Measurements from ENCODE around the gene DSE.

DSE gene

DNA sequence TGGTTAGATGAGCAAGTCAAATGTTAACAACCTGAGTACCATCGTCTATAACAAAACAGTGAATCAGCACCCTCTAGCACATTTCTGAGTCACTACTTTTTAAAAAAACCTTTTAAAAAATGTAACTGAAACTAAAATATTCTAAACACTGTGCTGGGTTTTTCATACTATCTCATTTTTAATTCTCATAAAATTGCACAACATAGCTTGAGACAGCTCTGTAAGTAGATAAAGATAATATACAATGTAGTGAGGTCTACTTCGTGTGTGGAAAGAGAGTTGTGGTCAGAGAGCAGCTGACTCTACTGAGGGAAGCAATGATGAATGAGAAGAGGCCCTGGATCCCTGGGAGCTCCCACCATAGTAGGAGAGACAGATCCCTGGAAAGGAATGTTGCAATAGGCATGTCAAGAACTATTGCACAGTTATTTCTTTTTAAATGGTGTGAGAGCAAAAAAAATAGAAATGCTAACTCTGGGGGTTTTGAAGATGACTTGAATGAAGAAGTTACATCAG, 76.8 kb downstream of the DSE start:
- DNase-seq (ENCODE audit: low spot score): no peak

DNA sequence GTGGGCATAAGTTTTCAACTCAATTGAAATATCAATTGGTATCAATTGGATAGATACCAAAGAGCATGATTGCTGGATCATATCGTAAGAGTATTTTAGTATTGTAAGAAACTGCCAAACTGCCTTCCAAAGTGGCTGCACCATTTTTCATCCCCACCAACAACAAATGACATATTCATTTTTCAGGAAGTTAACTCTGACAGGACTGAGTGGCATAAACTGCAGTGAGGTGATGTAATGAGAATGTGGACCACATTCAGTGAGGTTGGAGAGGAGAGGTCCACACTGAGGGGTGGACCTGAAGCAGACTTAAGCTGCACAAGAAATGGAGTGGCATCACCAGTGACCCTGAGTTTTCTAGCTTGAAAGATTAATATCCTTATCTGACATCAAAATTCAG, 78.8 kb downstream of the DSE start:
- DNase-seq (ENCODE audit: low spot score): no peak

DNA sequence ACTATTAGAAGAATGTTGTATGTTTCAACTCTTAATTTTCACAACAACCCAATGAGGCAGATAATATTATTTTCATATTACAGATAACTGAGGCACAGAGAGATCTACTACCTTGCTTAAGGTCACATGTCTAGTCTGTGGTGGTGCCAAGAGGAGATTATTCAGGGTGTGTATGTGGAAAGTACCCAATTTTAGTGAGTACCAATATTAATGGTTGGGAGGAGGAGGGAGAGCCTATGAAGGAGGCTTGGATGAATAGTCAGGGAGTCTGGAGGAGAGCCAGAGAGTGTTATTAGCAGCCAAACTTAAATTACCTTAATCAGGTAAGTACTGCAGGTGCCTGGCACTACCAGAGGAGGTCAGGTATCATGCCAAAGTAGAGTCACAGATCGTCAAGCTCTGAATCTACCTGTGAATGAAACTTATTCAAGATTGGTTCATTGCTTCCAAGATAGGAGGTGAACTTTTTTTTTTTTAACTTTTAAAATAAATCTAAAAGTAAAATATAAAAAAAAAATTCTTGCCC, 79.5 kb downstream of the DSE start:
- no peak for DNase-seq (ENCODE audit: low spot score)

DNA sequence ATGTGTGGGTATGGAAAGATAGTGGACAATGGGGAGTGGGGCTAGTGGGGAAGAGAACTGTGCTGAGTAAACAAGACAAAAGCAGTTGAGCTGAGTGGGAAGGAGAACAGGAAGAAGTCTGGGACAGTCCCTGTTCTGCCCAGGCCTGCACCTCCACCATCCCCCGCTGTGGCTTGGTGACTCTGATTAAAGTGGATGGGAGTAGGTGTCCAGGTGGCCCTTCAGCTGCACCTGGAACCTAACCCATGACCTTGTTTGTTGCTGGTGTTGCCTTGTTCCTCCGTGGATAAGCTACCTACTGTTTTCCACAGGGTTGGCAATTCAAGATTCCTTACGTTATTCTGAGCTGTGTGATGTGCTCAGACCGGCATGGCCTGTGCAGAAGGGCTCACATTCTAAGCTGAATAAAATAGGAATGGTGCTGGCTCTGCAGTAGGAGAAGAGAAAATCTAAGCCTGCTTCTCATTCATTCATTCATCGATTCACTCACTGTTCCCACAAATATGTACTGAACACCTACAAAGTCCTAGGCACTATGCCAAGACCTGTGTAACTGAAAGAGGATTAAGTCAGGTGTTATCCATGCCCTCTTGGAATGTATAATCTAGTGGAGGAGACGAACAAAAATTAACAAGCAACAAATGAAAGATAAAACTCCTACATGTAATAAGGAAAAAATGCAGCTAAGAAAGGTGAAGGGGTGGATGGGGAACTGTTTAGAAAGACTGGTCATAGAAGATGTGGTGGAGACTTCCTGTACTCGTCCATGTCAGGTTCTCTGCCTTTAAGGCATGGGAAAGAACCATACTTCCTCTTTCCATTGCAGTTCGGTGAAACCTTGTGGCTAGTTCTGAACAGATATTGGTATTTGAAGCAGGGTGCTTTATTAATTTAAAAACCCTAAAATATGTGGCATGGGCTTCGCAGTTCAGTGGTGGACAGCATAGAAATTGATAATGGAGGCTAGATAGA, 80.3 kb downstream of the DSE start:
- no peak for DNase-seq (ENCODE audit: low spot score)

DNA sequence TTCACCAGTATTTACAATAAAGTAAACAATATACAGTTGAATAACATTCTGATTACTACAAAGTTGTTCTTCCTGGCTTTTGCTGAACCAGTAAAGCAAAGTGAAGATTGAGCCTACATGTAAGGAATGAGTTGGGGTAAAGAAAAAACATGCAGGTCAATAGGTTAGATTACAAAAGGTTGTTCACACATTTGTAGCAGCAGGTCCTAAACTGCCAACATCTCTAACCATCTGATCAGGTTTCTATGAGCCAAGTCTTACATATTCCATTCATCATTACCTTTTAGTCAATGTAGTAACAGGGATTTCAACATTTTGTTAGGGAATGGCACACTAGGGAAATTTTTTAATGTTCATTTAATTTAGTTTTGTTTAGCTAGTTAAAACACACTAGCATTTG, 81.2 kb downstream of the DSE start:
- DNase-seq (ENCODE audit: low spot score): no peak

DNA sequence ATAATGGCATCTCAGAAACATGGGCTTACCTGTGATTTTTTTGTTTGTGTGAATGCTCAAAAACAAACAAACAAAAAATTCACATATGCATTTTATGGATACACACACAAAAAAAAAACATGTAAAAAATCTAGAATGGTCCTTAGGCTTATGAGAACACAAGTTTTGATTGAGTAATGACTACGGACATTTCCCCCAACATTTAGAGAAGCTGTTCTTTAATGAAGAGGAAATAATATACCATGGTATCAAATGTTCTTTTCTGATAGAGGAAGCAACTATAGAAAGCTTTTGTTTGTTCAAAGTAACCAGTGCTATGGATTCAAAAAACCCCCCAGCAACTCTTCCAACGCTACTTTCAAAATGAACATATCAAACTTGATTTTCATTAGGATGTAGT, 81.8 kb downstream of the DSE start:
- DNase-seq (ENCODE audit: low spot score): no peak

DNA sequence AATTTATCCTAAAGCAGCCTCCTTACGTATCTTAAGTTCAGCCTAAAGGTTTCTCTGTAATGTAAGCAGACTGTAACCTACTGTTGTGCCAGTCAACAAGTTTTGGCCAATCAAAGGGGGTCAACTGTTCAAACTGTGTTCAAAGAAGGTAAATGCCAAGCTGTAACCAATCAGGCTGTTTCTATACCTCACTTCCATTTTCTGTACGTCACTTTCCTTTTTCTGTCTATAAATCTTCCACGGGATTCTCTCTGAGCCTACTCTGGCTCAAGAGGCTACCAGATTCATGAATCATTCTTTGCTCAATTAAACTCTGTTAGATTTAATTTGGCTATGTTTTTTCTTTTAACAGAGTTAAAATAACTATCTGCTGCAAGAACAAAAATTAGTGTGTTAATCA, 85.4 kb downstream of the DSE start:
- no peak for DNase-seq (ENCODE audit: low spot score)

DNA sequence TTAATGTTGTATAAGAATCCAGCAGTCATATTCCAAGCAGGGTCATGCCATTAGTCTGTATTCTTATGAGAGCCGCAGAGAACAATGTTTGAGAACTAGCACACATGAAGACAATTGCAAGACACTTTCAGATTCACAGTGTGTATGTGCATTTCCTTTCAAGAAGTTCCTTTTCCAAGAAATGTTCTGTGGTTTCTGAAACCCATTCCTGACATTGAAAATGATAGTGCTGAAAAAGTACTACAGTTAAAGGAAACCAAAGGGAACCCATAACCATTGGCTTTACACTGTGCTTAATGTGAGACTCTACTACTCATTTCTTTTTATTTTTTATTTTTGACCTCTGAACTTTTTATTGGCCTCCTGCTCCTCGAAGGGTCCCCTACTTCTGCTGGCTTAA, 86.2 kb downstream of the DSE start:
- peak; percentile 16 for DNase-seq (ENCODE audit: low spot score)

DNA sequence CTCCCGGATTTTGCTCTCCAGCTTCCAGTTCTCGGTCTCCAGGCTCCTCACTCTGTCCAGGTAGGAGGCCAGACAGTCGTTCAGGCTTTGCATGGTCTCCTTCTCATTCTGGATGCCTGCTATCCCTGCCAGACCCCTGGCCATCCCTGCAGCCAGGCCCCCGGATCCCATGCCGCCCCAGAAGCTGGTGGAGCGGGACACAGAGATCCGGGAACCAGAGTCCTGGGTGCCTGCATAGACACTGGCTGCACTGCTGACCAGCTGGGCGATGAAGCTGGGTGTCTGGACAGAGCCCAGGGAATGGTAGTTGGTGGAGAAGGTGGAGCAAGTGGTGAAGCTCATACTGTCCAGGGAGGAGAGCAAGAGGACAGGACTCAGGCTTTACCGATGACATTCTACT, 87.5 kb downstream of the DSE start:
- no peak for DNase-seq (ENCODE audit: low spot score)

DNA sequence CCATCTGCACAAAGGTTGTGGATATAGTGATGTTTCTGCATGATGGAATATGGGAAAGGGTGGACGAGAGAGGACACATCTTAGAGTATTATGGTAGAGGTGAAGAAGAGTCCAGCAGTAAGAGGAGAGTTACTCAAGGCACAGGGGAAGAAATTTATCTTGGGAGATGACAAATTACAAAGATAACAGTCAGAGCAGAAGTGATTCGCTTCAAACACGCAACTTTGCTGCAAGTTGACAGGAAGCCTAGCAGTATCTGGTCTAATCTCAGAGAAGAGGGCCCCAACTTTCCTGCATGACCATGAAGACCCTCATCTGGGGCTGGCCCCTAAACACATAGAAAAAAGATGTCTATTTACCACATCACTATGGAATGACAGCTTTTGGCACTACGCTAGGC, 89.2 kb downstream of the DSE start:
- no peak for DNase-seq (ENCODE audit: low spot score)

DNA sequence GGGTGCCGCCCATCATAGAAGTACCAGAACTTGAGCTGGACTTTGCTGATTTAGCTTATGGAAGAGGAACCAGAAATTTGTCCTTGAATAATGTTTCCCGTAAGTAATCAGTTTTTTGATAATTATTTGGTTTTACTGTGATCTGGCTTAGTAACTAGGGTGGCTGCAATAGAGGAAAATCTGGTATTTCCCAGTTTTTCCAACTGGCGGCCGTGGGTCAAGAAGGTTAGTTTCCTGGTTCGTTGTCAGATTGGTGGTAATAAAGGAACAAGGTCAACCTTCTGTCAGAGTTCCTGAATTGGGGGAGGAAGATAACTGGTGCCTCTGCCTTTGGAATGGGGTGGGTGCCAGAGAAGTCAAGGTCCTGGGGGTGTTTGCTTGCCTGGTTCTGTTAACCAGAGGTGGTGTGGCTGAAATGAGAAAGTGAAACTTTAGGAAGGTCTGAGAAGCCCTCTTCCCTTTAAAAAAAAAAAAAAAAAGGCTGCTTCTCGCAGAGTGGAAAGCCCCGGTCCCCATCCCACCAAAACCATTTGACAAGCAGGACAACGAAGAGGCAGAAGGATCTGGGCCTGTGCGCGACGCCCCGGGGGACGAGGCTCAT, 90.7 kb downstream of the DSE start, which contains the start of gene CALHM6:
CALHM6 (plus strand) TSS at position 45 of the 601 bp plus-strand sequence; CDS start at position 600, 555 bp downstream.
- no peak for DNase-seq (ENCODE audit: low spot score)

DNA sequence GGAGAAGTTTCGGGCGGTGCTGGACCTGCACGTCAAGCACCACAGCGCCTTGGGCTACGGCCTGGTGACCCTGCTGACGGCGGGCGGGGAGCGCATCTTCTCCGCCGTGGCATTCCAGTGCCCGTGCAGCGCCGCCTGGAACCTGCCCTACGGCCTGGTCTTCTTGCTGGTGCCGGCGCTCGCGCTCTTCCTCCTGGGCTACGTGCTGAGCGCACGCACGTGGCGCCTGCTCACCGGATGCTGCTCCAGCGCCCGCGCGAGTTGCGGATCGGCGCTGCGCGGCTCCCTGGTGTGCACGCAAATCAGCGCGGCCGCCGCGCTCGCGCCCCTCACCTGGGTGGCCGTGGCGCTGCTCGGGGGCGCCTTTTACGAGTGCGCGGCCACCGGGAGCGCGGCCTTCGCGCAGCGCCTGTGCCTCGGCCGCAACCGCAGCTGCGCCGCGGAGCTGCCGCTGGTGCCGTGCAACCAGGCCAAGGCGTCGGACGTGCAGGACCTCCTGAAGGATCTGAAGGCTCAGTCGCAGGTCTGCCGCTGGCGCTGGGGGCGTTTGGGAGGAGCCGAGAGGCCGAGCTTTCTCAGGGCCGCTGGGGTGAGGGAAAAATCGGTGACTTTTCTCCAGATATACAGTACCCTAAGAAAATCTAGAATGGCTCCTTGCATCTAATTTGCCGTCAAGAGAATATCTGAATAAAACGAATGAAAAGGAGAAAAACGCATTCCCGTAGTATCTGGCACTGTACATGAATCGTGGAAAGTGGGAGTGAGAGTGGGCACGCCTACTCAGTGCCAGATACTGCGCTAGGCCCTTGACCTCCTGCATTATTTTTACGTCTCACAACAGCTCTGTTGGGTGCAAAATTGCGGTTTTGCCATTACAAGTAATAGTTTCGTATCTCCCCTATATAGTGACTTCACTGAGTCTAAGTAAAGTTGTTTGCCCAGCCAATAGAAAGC, 91.5 kb downstream of the DSE start:
- peak; percentile 36 for DNase-seq (ENCODE audit: low spot score)

DNA sequence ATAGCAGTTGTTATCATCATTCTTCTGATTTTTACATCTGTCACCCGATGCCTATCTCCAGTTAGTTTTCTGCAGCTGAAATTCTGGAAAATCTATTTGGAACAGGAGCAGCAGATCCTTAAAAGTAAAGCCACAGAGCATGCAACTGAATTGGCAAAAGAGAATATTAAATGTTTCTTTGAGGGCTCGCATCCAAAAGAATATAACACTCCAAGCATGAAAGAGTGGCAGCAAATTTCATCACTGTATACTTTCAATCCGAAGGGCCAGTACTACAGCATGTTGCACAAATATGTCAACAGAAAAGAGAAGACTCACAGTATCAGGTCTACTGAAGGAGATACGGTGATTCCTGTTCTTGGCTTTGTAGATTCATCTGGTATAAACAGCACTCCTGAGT, 92.6 kb downstream of the DSE start:
- DNase-seq (ENCODE audit: low spot score): no peak

DNA sequence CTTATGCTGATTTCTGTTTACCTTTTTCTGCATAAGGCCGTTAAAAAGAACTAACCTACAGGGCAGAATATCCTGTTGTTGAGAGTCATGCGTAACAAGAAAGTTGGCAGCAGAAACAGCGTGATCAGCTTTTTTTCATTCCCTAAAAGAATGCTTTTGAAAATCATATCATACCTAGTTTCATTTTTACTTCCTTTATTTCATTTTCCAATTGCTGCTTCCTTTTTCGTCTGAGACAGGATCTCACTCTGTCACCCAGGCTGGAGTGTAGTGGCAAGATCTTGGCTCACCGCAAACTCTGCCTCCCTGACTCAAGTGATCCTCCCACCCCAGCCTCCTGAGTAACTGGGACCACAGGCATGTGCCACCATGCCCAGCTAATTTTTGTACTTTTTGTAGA, 94.5 kb downstream of the DSE start:
- no peak for DNase-seq (ENCODE audit: low spot score)

DNA sequence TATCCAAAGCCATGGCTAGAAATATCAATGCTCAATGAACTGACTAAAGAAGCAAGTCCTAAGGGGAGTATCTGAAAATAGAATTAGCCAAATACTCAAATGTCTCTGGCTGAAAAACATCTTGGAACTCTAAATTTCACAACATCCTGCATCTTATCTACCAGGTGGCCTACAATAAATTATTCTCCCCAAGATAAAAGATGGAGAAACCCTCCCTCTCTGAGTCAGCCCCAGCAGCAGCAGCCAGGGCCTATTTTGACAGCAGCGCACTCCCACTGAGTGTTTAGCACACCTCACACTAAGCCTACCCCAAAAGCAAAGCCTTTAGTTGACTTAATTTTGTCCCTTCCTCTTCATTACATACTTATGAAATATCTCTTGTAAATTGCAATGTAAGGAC, 96.3 kb downstream of the DSE start:
- no peak for DNase-seq (ENCODE audit: low spot score)

DNA sequence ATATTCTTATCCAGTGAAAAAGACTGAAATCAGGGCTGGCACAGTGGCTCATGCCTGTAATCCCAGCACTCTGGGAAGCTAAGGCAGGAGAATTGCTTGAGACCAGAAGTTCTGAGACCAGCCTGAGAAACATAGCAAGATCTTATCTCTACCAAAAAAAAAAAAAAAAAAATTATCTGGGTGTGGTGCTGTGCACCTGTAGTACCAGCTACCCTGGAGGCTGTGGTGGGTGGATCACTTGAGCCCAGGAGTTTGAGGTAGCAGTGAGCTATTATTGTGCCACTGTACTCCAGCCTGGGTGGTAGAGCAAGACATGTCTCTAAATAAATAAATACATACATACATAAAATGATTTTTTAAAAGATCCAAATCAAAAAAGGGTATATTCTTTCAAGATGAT, 96.8 kb downstream of the DSE start:
- no peak for DNase-seq (ENCODE audit: low spot score)

DNA sequence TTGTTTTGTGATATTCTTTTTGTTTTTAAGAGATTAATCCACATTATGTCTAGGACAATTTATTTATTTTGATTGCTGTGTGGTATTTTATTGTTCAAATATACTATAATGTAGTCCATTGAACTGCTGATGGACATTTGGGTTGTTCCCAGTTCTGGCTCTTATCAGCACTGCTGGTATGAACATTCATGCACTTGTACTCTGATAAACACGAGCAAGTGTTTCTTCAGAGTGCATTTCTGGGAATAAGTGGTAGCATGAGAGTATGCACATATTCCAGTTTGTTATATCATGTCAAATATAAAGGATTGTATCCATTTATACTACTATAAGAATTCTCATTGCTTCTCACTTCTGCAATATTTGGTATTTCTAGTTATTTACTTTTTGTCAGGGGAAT, 97.5 kb downstream of the DSE start:
- DNase-seq (ENCODE audit: low spot score): no peak

DNA sequence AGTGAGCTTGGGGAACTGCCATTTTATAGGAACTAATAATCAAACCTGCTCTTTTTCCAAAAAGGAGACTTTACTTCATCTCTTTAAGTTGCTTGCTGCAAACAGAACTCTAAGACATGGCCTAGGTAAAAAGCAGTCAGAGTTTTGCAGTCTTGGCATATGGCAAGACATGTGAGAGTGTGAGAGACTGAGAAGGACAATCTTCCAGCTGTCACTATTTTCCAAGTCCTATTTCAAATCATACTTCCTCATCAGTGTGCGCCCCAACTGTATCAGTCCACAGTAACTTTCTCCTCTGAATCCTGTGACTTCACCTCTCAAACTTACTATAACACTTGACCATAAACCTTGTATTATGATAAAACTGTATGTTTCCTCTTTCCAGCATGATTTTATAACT, 100.8 kb downstream of the DSE start:
- DNase-seq (ENCODE audit: low spot score): no peak

DNA sequence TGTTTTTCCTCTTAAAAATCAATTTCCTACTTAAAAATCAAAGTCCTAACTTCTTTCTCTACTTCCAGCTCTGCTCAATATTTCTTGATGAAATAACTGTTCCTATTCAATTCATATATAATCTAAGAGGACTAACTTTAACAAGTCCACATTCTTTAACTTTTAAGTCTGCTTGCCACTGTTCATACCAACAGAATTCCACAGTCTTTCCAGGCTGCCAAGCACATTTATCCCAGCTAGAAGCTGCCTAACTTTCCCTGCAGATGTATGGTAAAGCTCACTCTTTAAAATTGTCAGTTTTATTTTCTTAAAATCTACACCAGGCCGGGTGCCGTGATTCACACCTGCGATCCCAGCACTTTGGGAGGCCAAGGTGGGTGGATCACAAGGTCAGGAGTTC, 102.0 kb downstream of the DSE start:
- no peak for DNase-seq (ENCODE audit: low spot score)

DNA sequence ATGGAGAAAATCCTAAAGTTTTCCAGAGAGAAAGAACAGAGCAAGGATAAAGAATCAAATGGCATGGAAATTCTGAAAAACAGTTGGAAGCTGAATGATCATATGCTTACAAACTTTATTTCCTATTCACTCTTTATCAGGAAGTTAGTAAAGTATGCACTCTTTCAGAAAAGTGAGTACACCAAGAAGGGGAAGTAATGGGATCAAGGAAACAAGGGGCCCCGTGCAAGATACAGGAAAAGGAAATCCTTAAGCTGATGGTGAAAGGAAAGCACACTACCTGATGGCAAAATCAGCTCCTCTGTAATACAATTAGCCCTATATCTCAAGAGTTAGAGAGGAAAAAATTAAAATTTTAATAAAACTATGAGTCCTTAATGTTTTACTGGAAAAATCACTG, 104.4 kb downstream of the DSE start:
- DNase-seq (ENCODE audit: low spot score): no peak

DNA sequence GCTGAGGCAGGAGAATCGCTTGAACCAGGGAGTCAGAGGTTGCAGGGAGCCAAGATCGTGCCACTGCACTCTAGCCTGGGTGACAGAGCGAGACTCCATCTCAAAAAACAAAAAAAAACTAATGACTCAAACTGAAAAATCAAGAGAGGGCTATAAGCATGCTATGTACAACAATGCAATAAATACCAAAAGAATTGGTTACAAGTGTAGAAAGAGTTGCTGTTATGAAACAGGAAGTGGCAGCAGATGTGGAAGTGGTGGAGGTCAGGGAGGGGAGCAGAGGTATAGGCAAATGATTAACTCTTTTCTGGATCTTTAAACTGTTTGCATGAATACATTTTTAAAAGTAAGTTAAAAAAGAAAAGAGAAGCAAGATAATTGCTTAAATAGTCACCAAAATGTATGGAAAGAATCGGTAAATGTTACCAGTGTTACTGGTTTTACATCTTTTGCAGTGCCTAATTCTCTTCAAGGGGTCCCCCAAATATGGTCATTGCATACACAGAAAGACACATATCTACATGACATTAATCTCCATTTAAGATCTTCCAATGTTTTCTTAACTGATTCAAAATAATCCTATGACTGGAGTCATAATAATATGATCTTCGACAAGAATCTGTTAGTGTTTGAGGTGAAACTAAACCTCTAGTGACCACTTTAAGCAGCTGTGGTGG, 105.4 kb downstream of the DSE start:
- peak; percentile 63 for DNase-seq (ENCODE audit: low spot score)
